MM.1S (cell line): Measurements from ENCODE around the gene ZNF124.

Experiments used
- DNase-seq: peaks from one replicate; pipeline ENCODE4 v3.0.0-alpha.2; 2015
- H2AFZ ChIP-seq: fragments of 300-600 bp; sonication (generic); 2 replicates; pipeline ENCODE4 v1.6.0; 2016; ENCODE audit warnings: antibody characterized with exemption, low read length
- H3F3A ChIP-seq: fragments of 300-600 bp; sonication (generic); 2 replicates; pipeline ENCODE4 v1.6.1; 2016; ENCODE audit warnings: mild to moderate bottlenecking, antibody characterized with exemption, low read length, moderate library complexity, mixed read lengths; ENCODE audit not compliant: insufficient read depth
- H3K27ac ChIP-seq: fragments of 300-600 bp; sonication (generic); 2 replicates; pipeline ENCODE4 v1.5.1; 2016; ENCODE audit warnings: mild to moderate bottlenecking, low read length
- H3K27me3 ChIP-seq: fragments of 300-600 bp; sonication (generic); replicated peaks from 2 replicates; pipeline ENCODE4 v1.6.0; 2016; ENCODE audit warnings: low read length; ENCODE audit not compliant: insufficient read depth
- H3K36me3 ChIP-seq: fragments of 300-600 bp; sonication (generic); replicated peaks from 2 replicates; pipeline ENCODE4 v1.6.1; 2016; ENCODE audit warnings: mild to moderate bottlenecking, low read length, mixed read lengths; ENCODE audit not compliant: insufficient read depth
- H3K4me1 ChIP-seq: fragments of 300-600 bp; sonication (generic); 2 replicates; pipeline ENCODE4 v1.6.1; 2016; ENCODE audit warnings: low read length, mixed read lengths
- H3K4me2 ChIP-seq: fragments of 300-600 bp; sonication (generic); 2 replicates; pipeline ENCODE4 v1.6.0; 2016; ENCODE audit warnings: low read depth, low read length
- H3K4me3 ChIP-seq: fragments of 300-600 bp; sonication (generic); 2 replicates; pipeline ENCODE4 v1.5.1; 2016; ENCODE audit warnings: low read length, mixed read lengths
- H3K79me2 ChIP-seq: fragments of 300-600 bp; sonication (generic); 2 replicates; pipeline ENCODE4 v1.6.1; 2016; ENCODE audit warnings: mixed run types, low read length, mixed read lengths
- H3K9ac ChIP-seq: fragments of 300-600 bp; sonication (generic); 2 replicates; pipeline ENCODE4 v1.6.1; 2016; ENCODE audit warnings: low read length, mixed read lengths
- H3K9me2 ChIP-seq: fragments of 300-600 bp; sonication (generic); replicated peaks from 2 replicates; pipeline ENCODE4 v1.6.1; 2016; ENCODE audit warnings: mild to moderate bottlenecking, low read length, mixed read lengths; ENCODE audit not compliant: insufficient read depth
- H3K9me3 ChIP-seq: fragments of 300-600 bp; sonication (generic); replicated peaks from 2 replicates; pipeline ENCODE4 v1.6.1; 2016; ENCODE audit warnings: mild to moderate bottlenecking, low read length, mixed read lengths; ENCODE audit not compliant: insufficient read depth
- H4K20me1 ChIP-seq: fragments of 300-600 bp; sonication (generic); 2 replicates; pipeline ENCODE4 v1.6.1; 2016; ENCODE audit warnings: mild to moderate bottlenecking, low read length, moderate library complexity, mixed read lengths; ENCODE audit not compliant: insufficient read depth
- CTCF ChIP-seq: fragments of 300-600 bp; sonication (generic); IDR thresholded peaks from 2 replicates; pipeline ENCODE4 v1.5.1; 2016; ENCODE audit warnings: antibody characterized with exemption, low read length, mixed read lengths
- EZH2 ChIP-seq: fragments of 300-600 bp; sonication (generic); optimal IDR thresholded peaks from 2 replicates; pipeline ENCODE3; 2017; ENCODE audit warnings: low read depth, mild to moderate bottlenecking, antibody characterized with exemption, low read length, mixed read lengths
- EZH2phosphoT487 ChIP-seq: fragments of 300-600 bp; sonication (generic); IDR thresholded peaks from 2 replicates; pipeline ENCODE4 v1.6.1; 2018; ENCODE audit warnings: antibody characterized with exemption, low read length

Gene ZNF124

GRCh38 chr1:247204177-247204647 is 32.4 kb upstream of the ZNF124 start:
- Histone ChIP-seq H3K79me2 (peaks cover 92% of the 10 kb centered on the region), H3K36me3 (peaks cover 43% of the 10 kb centered on the region), H4K20me1 (no peaks in the 10 kb centered on the region)

GRCh38 chr1:247198781-247199180 is 27.0 kb upstream of the ZNF124 start:
- no peaks in the 10 kb centered on the region for H3K9me3 ChIP-seq
- H3K9me2 ChIP-seq: no peaks in the 10 kb centered on the region
- 0 out of 2 replicates have a peak, but pooled peaks cover 3% of the 10 kb centered on the region for H3K27me3 ChIP-seq
- no peak overlapping the region for H3K27ac ChIP-seq
- H3F3A ChIP-seq: no peaks in the 10 kb centered on the region
- peaks cover 38% of the 10 kb centered on the region for H3K79me2 ChIP-seq
- TF ChIP-seq CTCF (no peak), EZH2 (no peak), EZH2phosphoT487 (no peak)
- no peak for DNase-seq
- no peak overlapping the region for H3K9ac ChIP-seq
- H3K4me1 ChIP-seq: no peaks in the 10 kb centered on the region
- peaks cover 40% of the 10 kb centered on the region for H3K36me3 ChIP-seq
- H3K4me3 ChIP-seq: no peak overlapping the region
- H2AFZ ChIP-seq: no peak overlapping the region
- no peak overlapping the region for H3K4me2 ChIP-seq
- no peaks in the 10 kb centered on the region for H4K20me1 ChIP-seq

More at GRCh38 chr1:247204177-247204647, 32.4 kb upstream of the ZNF124 start:
- Histone ChIP-seq H3K27ac (no peak overlapping the region), H3K9me3 (no peaks in the 10 kb centered on the region), H3K27me3 (no peaks in the 10 kb centered on the region), H3K4me1 (peaks cover 6% of the 10 kb centered on the region; the same call in 1 of the 2 replicates), H3K9ac (no peak overlapping the region), H3K4me3 (no peak overlapping the region), H3K9me2 (no peaks in the 10 kb centered on the region), H2AFZ (no peak overlapping the region), H3K4me2 (no peak overlapping the region), H3F3A (no peaks in the 10 kb centered on the region)
- DNase-seq: no peak
- TF ChIP-seq EZH2: no peak
- TF ChIP-seq EZH2phosphoT487: no peak
- no peak for TF ChIP-seq CTCF

- peaks cover 59% of the 10 kb centered on the region for H3K36me3 ChIP-seq
- H4K20me1 ChIP-seq: no peaks in the 10 kb centered on the region
- no peaks in the 10 kb centered on the region for H3K79me2 ChIP-seq
- H3K4me3 ChIP-seq: no peak overlapping the region
- no peaks in the 10 kb centered on the region for H3F3A ChIP-seq
- TF ChIP-seq EZH2 (no peak), CTCF (no peak), EZH2phosphoT487 (no peak)
- DNase-seq: no peak
- H3K9me3 ChIP-seq: 0 out of 2 replicates have a peak, but pooled peaks cover 7% of the 10 kb centered on the region
- no peak overlapping the region for H3K9ac ChIP-seq
- 0 out of 2 replicates have a peak, but pooled peaks cover 3% of the 10 kb centered on the region for H3K27me3 ChIP-seq
- no peaks in the 10 kb centered on the region for H3K4me1 ChIP-seq
- no peak overlapping the region for H2AFZ ChIP-seq
- H3K9me2 ChIP-seq: no peaks in the 10 kb centered on the region
- no peak overlapping the region for H3K27ac ChIP-seq
- no peak overlapping the region for H3K4me2 ChIP-seq
These were observed 22.1 kb upstream of the ZNF124 start for GRCh38 chr1:247193958-247194357.
